ENCODE results near the gene PLXNA4.

The PLXNA4 gene

GRCh38 chr7:132464740-132465139 is 111.5 kb downstream of the PLXNA4 start:
- no peak for TF ChIP-seq CTCF (IDR thresholded peaks at IDR 0.05; ENCODE audit: low read depth, low read length)

DNA sequence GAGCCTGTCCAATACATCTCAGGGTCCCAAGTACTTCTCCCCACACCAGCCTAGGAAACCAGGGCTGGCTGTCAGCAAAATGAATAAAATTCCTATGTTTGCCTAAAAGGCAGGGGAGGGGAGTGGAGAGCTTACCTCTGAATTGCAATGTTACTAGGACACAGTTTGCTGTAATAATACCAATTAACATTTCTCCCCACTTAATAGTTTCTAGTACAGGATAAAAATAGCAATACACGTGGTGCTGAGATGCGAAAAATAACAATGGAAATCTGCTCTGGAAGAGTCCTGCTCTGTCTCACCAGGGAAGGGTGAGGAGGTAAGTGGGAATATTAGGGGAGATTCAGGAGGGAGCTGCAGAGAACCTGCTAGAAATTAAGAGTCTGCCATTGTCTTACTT is 112.3 kb downstream of the PLXNA4 start:
- TF ChIP-seq CTCF (IDR thresholded peaks at IDR 0.05; ENCODE audit: low read depth, low read length) = no peak
- no peak overlapping the region for H3K4me3 ChIP-seq (ENCODE audit: low read depth, low read length)

More at GRCh38 chr7:132464740-132465139, 111.5 kb downstream of the PLXNA4 start:
- no peak overlapping the region for H3K4me3 ChIP-seq (ENCODE audit: low read depth, low read length)

GRCh38 chr7:132462478-132462877 is 113.8 kb downstream of the PLXNA4 start:
- TF ChIP-seq CTCF (IDR thresholded peaks at IDR 0.05; ENCODE audit: low read depth, low read length) = no peak
- H3K4me3 ChIP-seq (ENCODE audit: low read depth, low read length) = no peak overlapping the region

- no peak for TF ChIP-seq CTCF (IDR thresholded peaks at IDR 0.05; ENCODE audit: low read depth, low read length)
These were observed 115.2 kb downstream of the PLXNA4 start for GRCh38 chr7:132461032-132461592.

GRCh38 chr7:132458729-132459128 is 117.5 kb downstream of the PLXNA4 start:
- no peak for TF ChIP-seq CTCF (IDR thresholded peaks at IDR 0.05; ENCODE audit: low read depth, low read length)
- H3K4me3 ChIP-seq (ENCODE audit: low read depth, low read length) = no peak overlapping the region

More at GRCh38 chr7:132461032-132461592, 115.2 kb downstream of the PLXNA4 start:
- no peak overlapping the region for H3K4me3 ChIP-seq (ENCODE audit: low read depth, low read length)

GRCh38 chr7:132457658-132458057 is 118.6 kb downstream of the PLXNA4 start:
- no peak overlapping the region for H3K4me3 ChIP-seq (ENCODE audit: low read depth, low read length)
- no peak for TF ChIP-seq CTCF (IDR thresholded peaks at IDR 0.05; ENCODE audit: low read depth, low read length)

DNA sequence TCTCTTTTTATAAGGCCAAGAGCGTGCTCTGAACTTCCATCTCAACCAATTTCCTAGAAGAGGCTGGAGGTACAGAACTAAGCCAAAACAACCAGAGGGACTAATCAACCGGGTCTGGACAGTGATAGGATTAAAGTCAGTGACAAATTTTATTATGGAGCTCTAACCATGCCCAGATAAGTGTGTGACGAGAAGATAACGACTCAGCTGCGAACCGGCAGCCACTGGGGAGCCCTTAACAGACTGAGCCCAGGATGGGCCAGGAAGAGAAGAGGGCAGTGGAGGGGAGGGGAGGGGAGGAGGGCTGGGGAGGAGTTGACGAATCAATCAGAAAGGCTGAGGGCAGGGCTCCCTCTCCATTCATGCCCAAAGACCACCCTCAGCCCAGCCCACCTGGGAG is 119.9 kb downstream of the PLXNA4 start:
- no peak overlapping the region for H3K4me3 ChIP-seq (ENCODE audit: low read depth, low read length)
- TF ChIP-seq CTCF (IDR thresholded peaks at IDR 0.05; ENCODE audit: low read depth, low read length) = no peak

Measured in WI38 (cell line).